LNCAP (cell line): ENCODE data around the gene TAS2R39.

Source experiments
- TF ChIP-seq, protein P1 (sequence below): fragments of 450-650 bp; IDR thresholded peaks from 2 replicates; pipeline ENCODE4 v1.5.1; 2017; ENCODE audit warnings: mild to moderate bottlenecking

Gene TAS2R39

DNA sequence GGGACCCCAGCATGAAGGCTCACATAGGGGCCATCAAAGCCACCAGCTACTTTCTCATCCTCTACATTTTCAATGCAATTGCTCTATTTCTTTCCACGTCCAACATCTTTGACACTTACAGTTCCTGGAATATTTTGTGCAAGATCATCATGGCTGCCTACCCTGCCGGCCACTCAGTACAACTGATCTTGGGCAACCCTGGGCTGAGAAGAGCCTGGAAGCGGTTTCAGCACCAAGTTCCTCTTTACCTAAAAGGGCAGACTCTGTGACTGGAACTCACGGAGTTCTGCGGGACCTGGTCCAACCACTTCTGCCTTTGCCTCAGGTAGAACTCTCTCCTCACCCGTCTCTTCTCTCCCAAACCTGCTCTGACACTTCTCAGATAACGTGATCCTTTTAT is 39.6 kb downstream of the TAS2R39 start:
- TF ChIP-seq, protein P1, sequence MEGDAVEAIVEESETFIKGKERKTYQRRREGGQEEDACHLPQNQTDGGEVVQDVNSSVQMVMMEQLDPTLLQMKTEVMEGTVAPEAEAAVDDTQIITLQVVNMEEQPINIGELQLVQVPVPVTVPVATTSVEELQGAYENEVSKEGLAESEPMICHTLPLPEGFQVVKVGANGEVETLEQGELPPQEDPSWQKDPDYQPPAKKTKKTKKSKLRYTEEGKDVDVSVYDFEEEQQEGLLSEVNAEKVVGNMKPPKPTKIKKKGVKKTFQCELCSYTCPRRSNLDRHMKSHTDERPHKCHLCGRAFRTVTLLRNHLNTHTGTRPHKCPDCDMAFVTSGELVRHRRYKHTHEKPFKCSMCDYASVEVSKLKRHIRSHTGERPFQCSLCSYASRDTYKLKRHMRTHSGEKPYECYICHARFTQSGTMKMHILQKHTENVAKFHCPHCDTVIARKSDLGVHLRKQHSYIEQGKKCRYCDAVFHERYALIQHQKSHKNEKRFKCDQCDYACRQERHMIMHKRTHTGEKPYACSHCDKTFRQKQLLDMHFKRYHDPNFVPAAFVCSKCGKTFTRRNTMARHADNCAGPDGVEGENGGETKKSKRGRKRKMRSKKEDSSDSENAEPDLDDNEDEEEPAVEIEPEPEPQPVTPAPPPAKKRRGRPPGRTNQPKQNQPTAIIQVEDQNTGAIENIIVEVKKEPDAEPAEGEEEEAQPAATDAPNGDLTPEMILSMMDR, result no peak

DNA sequence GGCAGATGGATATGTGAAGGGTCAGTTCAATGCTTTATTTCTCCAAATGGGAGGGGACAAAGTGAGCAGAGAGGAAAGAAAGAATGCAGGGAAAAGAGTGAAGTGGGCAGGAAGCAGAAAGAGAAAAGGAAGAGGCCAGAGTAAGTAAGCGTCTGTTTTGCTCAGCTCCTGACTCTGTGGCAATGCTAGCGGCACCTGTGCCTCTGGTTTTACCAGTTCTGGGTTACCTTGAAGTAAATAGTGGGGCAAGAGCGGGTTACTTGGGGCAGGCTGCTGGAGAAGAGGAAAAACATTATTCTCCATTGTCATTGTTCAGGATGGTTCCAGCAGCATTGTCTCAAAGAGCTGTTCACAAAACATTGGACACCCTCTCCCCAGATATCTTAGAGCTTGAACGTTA is 40.6 kb downstream of the TAS2R39 start:
- TF ChIP-seq, protein P1, result no peak

DNA sequence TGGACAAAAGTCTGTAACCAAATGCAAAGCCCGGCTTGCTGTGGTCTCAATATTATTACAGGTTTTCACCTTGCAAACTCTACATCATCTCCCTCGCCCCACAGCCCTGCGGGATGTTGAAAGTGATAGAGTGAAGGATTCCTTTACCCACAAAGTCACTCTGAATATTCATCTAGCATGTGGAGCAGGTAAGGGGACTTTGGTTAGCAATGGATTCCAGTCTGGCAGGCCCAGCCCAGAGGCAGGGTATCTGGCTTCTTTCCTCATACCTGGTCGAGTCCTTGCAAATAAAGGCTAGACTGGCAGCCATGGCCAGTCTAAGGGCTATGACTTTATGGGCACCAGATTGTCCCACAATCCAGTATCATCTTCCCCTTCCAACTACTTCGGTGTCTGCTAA is 41.8 kb downstream of the TAS2R39 start:
- TF ChIP-seq, protein P1, result no peak

DNA sequence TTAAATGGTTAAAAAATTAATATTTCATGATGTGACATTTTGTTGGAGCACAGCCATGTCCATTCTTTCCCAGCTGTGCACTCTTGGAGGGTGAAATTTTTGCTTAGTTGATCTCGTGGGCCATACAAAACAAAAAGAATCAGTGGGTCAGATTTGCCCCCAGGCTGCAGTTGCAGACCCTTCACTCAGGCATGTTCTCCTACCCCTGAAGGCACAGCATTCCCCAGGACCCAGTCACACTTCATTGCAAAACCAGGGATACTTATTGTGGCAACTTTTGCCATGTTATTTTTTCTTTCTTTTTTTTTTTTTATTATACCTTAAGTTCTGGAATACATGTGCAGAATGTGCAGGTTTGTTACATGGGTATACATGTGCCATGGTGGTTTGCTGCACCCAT is 44.6 kb downstream of the TAS2R39 start:
- TF ChIP-seq, protein P1, result no peak

DNA sequence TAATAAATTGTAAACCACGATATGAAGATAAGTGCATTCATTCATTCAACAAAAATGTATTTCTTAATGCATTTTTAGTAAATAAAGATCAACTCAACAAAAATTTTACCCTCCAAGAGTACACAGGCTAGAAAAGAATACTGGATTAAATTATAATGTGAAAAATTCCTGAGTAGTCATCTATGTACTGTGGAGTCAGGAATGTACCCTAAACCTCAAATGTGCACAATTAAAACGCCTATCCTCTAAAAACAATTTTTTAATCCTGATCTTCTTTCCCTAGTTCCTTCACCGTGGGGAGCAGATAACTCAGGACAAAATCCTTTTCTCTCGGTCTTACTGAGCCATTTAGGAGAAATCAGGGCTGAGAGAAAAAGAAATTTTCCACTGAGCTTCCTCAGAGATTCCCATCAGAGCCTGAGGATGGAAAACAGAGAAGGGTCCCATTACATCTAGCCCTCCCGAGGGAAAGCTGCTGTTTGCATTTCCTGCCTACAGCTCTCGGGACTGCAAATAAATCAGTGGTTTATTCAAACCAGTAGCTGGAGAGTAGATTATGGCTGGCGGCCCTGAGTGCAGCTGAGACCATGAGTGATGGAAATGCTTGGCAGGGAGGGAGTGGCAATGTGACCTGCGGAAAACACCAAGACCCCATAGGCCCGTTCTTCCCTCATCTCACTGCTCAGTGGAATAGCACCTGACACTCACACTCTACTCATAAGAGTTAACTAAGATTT is 46.0 kb downstream of the TAS2R39 start:
- TF ChIP-seq, protein P1, result no peak

DNA sequence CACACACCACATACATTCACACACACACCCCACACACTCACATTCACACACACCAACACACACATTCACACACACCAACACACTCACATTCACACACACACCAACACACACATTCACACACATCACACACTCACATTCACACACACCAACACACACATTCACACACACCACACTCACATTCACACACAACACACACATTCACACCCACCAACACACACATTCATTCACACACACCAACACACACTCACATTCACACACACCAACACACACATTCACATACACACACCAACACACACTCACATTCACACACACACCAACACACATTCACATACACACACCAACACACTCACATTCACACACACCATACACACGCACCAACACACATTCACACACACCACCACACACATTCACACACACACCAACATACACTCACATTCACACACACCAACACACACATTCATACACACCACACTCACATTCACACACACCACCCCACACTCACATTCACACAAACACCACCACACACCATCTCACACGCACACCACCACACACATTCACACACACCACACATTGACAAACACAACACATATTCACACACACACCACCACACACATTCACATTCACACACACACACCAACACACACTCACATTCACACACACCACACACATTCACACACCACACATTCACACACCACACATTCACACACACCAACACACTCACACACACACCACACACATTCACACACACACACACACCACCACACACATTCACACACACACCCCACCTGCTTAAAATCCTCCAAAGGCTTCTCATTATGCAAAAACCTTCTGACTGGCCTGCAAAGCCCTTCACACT is 47.6 kb downstream of the TAS2R39 start:
- TF ChIP-seq, protein P1, result no peak
